ENCODE data around the gene SSH3. TPM values are rescaled to one million over a fixed set of nuclear protein-coding genes. Genes with fewer than 3 reads are reported as not detected.

SSH3 gene
- total RNA-seq, 2 donors from 2014 or later: 16.2 to 30.6 TPM

DNA sequence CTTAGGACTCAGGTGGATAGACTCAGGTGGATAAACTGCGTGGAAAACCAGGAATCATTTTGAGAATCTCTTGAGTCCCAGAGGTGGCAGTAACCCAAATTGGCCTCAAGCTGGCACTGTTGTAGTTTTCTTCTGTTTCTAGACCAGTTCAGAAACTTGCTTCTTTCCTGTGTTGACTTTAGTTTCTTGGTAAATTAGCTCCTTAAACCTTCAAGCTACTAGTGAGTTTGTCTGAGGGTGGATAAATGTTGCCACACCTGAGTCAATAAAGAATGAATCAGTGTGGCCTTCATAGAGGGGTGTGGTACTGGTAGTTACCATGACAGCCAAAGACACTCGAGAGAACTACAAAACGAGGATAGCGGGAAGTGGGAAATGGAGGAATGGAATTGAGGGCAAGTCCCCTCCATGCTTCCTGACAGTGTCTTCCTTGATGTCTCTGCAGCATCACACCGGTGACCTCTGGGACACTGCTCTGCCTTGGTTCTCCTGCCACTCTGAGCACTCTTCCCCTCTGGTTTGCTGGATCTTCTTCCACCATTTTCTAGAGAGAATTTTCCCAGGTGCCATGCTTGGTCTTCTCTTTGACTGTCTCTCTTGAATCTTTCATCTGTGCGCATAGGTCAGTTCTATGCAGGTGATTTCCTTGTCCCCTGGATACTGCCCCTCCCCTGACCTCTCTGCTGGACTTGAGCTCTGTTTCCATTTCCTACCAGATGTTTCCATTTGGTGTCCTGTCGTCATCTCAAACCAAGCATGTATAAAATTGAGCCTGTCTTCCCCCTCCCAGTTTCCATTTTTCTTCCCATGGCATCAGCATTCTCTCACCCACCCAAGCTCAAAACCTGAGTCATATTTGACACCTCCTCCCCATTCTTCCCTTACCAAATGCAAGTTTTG lies 42.8 kb downstream of the SSH3 start:
- peak; percentile 93 for ATAC-seq
- intact Hi-C loops (cut with DNase I): loop anchor here (5.0 kb wide), 1 partner anchor 36 kb away; no protein-coding TSS in a partner anchor
- 27 to 39% methylated on average over 7 of the region's 7 CpGs for WGBS, 2 donors

DNA sequence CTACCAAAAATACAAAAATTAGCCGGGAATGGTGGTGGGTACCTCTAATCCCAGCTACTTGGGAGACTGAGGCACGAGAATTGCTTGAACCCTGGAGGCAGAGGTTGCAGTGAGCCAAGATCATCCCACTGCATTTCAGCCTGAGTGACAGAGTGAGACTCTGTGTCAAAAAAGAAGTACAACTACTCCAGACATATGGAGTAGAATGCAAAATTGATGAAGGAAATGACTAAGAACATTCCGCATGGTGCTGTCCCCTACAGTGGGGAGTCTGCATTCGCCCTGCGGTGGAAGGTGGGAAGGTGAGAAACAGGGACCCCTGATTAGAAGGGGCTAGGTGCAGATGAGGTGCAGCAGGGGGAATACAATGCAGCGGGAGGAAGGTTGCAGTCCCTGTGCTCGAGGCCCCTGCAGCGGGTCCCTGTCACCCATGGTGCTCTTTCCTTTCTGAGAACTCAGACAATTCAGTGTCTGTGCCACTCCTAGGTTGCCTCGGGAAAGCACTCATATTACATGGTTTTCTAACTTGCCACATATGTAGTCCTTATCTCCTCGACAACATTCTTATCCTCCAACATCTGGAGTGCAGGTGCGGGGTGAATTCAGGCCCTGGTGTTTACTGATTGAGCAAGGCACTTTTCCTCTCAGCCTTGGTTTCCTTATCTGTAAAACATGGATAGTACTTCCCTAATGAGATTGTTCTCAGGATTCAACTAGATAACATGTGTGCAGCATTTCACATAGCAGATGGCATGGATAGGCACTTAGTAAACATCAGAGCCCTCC lies 44.8 kb downstream of the SSH3 start:
- TF ChIP-seq, protein P1, sequence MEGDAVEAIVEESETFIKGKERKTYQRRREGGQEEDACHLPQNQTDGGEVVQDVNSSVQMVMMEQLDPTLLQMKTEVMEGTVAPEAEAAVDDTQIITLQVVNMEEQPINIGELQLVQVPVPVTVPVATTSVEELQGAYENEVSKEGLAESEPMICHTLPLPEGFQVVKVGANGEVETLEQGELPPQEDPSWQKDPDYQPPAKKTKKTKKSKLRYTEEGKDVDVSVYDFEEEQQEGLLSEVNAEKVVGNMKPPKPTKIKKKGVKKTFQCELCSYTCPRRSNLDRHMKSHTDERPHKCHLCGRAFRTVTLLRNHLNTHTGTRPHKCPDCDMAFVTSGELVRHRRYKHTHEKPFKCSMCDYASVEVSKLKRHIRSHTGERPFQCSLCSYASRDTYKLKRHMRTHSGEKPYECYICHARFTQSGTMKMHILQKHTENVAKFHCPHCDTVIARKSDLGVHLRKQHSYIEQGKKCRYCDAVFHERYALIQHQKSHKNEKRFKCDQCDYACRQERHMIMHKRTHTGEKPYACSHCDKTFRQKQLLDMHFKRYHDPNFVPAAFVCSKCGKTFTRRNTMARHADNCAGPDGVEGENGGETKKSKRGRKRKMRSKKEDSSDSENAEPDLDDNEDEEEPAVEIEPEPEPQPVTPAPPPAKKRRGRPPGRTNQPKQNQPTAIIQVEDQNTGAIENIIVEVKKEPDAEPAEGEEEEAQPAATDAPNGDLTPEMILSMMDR (IDR thresholded peaks at IDR 0.05): no peak
- TF ChIP-seq POLR2A (IDR thresholded peaks at IDR 0.05): no peak
- Histone ChIP-seq H3K27me3 (no peaks in the 10 kb centered on the region), H3K4me3 (no peak overlapping the region), H3K4me1 (peaks cover 85% of the 10 kb centered on the region), H3K36me3 (replicated peaks in 1 of 2; ENCODE audit: insufficient read depth in 1 of 2, low read depth in 2 of 2) (no peaks in the 10 kb centered on the region), H3K9me3 (no peaks in the 10 kb centered on the region), H3K27ac (peak overlapping the region in 3 of 4 donors; percentile 49 to 76 (median 50))
- ATAC-seq (no peak), DNase-seq (peak in 1 of 4 donors; percentile 29)
- 68 to 69% methylated on average over 11 of the region's 11 CpGs for WGBS, 2 donors
- intact Hi-C loops (cut with DNase I): loop anchor here (5.0 kb wide), 1 partner anchor 34 kb away; no protein-coding TSS in a partner anchor

More for the DNA sequence above, 42.8 kb downstream of the SSH3 start:
- H3K27me3 ChIP-seq: no peaks in the 10 kb centered on the region
- no peaks in the 10 kb centered on the region for H3K36me3 ChIP-seq (replicated peaks in 1 of 2; ENCODE audit: insufficient read depth in 1 of 2, low read depth in 2 of 2)
- peaks cover 65% of the 10 kb centered on the region for H3K4me1 ChIP-seq
- H3K4me3 ChIP-seq: no peak overlapping the region
- peak overlapping the region; percentile 68 to 82 (median 76) for H3K27ac ChIP-seq
- peak; percentile 65 to 80 (median 74) for DNase-seq
- H3K9me3 ChIP-seq: no peaks in the 10 kb centered on the region
- TF ChIP-seq POLR2A (IDR thresholded peaks at IDR 0.05): peak in 2 of 3 donors; percentile 8 to 12
- TF ChIP-seq, protein P1 (IDR thresholded peaks at IDR 0.05): peak; percentile 21 to 86 (median 75)

DNA sequence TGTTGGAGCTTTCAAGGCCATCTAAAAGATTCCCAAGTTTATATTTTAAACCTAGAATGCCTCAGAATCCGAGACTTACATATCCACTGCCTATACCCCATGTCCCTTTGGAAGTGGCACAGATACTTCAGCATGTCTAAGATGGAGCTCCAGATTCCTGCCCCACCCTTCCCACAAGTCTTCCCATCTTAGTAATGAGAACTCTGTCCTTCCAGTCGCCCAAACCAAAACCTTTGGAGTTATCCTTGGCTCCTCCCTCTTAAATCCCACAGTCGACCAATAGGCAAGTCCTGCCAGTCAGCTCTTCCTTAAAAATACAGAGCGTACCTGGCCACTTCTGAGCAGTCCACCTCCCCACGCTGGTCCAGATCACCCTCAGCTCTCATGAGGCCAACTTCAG lies 45.7 kb downstream of the SSH3 start:
- Histone ChIP-seq H3K27ac (peak overlapping the region in 3 of 4 donors; percentile 49 to 76 (median 50)), H3K27me3 (no peaks in the 10 kb centered on the region), H3K4me1 (peaks cover 89% of the 10 kb centered on the region), H3K4me3 (no peak overlapping the region), H3K36me3 (replicated peaks in 1 of 2; ENCODE audit: insufficient read depth in 1 of 2, low read depth in 2 of 2) (no peaks in the 10 kb centered on the region), H3K9me3 (no peaks in the 10 kb centered on the region)
- DNase-seq (no peak), ATAC-seq (no peak)
- WGBS, 2 donors: 64 to 72% methylated on average over 5 of the region's 5 CpGs
- intact Hi-C loops (cut with DNase I): loop anchor here (5.0 kb wide), 1 partner anchor 33 kb away; no protein-coding TSS in a partner anchor
- TF ChIP-seq POLR2A (IDR thresholded peaks at IDR 0.05): no peak
- TF ChIP-seq, protein P1 (IDR thresholded peaks at IDR 0.05): no peak

DNA sequence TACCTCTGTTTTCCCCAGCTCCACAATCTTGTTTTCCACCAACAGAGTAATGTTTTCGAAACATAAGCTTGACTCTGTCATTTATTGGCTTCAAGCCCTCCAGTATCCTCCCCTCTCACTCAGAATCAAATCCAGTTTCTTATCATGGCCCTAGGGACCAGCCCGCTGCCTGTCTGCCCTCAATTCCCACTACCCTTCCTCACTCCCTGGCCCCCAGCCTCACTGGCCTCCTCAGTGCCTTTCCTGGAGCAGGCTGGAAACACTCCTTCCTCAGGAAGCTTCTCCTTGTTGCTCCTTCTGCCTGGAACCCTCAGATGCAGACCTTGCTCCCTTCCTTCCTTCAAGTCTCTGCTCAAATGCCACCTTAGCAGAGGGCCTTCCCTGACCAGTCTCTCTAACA lies 46.1 kb downstream of the SSH3 start:
- peak overlapping the region in 2 of 4 donors; percentile 33 to 50 for H3K27ac ChIP-seq
- ATAC-seq: no peak

More for the DNA sequence above, 46.1 kb downstream of the SSH3 start:
- DNase-seq: no peak
- 83 to 100% methylated on average over 2 of the region's 2 CpGs for WGBS, 2 donors
- Histone ChIP-seq H3K36me3 (replicated peaks in 1 of 2; ENCODE audit: insufficient read depth in 1 of 2, low read depth in 2 of 2) (no peaks in the 10 kb centered on the region), H3K27me3 (no peaks in the 10 kb centered on the region), H3K4me3 (no peak overlapping the region), H3K9me3 (no peaks in the 10 kb centered on the region), H3K4me1 (peaks cover 89% of the 10 kb centered on the region)
- TF ChIP-seq, protein P1 (IDR thresholded peaks at IDR 0.05): no peak
- TF ChIP-seq POLR2A (IDR thresholded peaks at IDR 0.05): no peak
- intact Hi-C loops (cut with DNase I): loop anchor here (5.0 kb wide), 1 partner anchor 33 kb away; no protein-coding TSS in a partner anchor
